Upper lobe of right lung (tissue), 1 donor: ENCODE data around the gene YOD1. TPM values are rescaled to one million over a fixed set of nuclear protein-coding genes. Genes with fewer than 3 reads are reported as not detected.

ENCODE experiments used
- ATAC-seq: fragments of 200-7000 bp; cut with Tn5 transposase; one replicate; pipeline ENCODE4 v1.9.1; 2020; ENCODE audit warnings: mild to moderate bottlenecking, moderate library complexity
- DNase-seq: peaks from one replicate; pipeline ENCODE4 v3.0.0-alpha.2; 2020
- H3K27ac ChIP-seq: fragments of 200-600 bp; one replicate; pipeline ENCODE4 v1.8.0; 2022
- H3K27me3 ChIP-seq: fragments of 200-600 bp; one replicate; pipeline ENCODE4 v1.8.0; 2022; ENCODE audit warnings: mild to moderate bottlenecking
- H3K36me3 ChIP-seq: fragments of 200-600 bp; one replicate; pipeline ENCODE4 v1.8.0; 2022
- H3K4me1 ChIP-seq: fragments of 200-600 bp; one replicate; pipeline ENCODE4 v1.8.0; 2022
- H3K4me3 ChIP-seq: fragments of 200-600 bp; one replicate; pipeline ENCODE4 v1.8.0; 2022; ENCODE audit warnings: mild to moderate bottlenecking
- H3K9me3 ChIP-seq: fragments of 200-600 bp; one replicate; pipeline ENCODE4 v1.8.0; 2022
- intact Hi-C: fragments of 100-400 bp; cut with DNase I; formaldehyde crosslinking; loops from one replicate; pipeline ENCODE4 v1.11.0; 2022
- total RNA-seq: library from RNA; stranded (reverse); fragmentation: NEBNext Ultra II Directional; extraction: Animal tissue kit (Norgen Biotek cat#: 25700); gene quantifications from one replicate; pipeline ENCODE4 v1.2.1, GENCODE V29; 2021
- TF ChIP-seq, protein P1 (sequence below): fragments of 200-600 bp; IDR thresholded peaks from one replicate; pipeline ENCODE4 v1.8.0; 2022; ENCODE audit warnings: antibody characterized with exemption
- donor health status: DM: no; HTN: yes; CAD: no; lungs with severe emphysema.

Gene YOD1
- total RNA-seq, 1 donor from 2014 or later, result 7.0 TPM

DNA sequence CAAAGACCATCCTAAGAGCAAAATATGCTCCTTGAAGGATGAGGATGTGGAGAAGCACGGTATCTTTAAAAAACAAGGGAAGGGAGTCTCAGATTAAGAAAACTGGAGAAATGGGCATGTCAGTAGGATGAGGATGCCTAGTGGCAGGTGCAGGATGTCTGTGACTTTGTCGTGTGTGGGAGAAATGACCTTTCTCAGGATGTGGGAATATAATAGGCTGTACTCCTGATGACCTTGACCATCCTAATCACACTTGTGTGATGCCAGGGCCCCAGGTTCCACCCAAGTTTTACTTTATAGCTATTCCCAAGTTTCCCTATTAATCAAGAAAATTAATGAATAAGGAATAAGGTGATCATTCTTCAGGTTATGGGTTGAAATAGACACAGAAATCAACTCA is 31.3 kb downstream of the YOD1 start:
- H3K4me3 ChIP-seq, result no peak overlapping the region
- no peaks in the 10 kb centered on the region for H3K27me3 ChIP-seq
- H3K27ac ChIP-seq, result peak overlapping the region; percentile 44
- DNase-seq (no peak), ATAC-seq (no peak)
- peaks cover 19% of the 10 kb centered on the region for H3K4me1 ChIP-seq
- H3K36me3 ChIP-seq, result no peaks in the 10 kb centered on the region
- no peaks in the 10 kb centered on the region for H3K9me3 ChIP-seq
- TF ChIP-seq, protein P1, sequence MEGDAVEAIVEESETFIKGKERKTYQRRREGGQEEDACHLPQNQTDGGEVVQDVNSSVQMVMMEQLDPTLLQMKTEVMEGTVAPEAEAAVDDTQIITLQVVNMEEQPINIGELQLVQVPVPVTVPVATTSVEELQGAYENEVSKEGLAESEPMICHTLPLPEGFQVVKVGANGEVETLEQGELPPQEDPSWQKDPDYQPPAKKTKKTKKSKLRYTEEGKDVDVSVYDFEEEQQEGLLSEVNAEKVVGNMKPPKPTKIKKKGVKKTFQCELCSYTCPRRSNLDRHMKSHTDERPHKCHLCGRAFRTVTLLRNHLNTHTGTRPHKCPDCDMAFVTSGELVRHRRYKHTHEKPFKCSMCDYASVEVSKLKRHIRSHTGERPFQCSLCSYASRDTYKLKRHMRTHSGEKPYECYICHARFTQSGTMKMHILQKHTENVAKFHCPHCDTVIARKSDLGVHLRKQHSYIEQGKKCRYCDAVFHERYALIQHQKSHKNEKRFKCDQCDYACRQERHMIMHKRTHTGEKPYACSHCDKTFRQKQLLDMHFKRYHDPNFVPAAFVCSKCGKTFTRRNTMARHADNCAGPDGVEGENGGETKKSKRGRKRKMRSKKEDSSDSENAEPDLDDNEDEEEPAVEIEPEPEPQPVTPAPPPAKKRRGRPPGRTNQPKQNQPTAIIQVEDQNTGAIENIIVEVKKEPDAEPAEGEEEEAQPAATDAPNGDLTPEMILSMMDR, result no peak
- intact Hi-C loops, result no loop called here

DNA sequence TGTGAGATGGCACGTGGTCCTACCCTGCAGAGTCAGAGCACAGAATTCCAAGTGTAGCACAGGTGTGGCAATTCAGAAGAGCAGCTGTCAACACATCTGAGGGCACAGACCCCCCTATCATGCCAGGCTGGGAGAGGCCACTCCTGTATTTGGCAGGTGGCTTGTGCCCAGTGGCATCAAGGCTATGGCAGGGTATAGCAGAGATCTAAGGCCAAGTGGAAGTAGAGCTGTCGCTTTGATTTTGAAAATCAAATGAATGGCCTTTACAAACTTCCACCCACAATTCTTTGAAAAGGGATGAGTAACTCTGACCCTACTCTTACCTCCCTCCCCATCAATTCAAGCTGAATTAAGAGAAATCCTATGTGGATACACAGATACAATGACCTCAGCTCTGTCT is 31.8 kb downstream of the YOD1 start:
- H3K9me3 ChIP-seq, result no peaks in the 10 kb centered on the region
- TF ChIP-seq, protein P1, result no peak
- no peaks in the 10 kb centered on the region for H3K27me3 ChIP-seq
- no peak overlapping the region for H3K4me3 ChIP-seq
- H3K4me1 ChIP-seq, result peaks cover 14% of the 10 kb centered on the region
- intact Hi-C loops, result no loop called here
- H3K36me3 ChIP-seq, result no peaks in the 10 kb centered on the region
- no peak overlapping the region for H3K27ac ChIP-seq
- DNase-seq, result no peak
- peak; percentile 1 for ATAC-seq

DNA sequence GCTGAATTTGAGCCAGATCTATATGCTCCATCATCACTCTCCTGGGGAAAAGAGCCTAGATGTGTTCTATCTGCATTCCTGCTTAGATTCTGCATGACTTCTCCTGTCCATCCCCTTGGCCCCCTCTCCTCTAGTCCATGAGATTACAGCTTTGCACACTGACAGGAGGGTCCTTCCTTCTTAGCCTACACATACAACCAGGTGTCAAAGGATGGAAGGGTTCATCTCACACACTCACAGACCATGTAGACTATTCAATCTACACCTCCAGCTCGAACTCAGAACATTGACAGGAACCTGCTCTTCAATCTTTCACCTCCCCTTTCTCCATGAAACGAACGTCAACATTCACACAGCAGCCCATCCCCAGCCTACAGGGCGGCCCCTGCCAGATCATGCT is 32.3 kb downstream of the YOD1 start:
- H3K4me3 ChIP-seq, result no peak overlapping the region
- H3K36me3 ChIP-seq, result no peaks in the 10 kb centered on the region
- TF ChIP-seq, protein P1, result no peak
- DNase-seq (no peak), ATAC-seq (no peak)
- no peaks in the 10 kb centered on the region for H3K27me3 ChIP-seq
- intact Hi-C loops, result no loop called here
- H3K27ac ChIP-seq, result no peak overlapping the region
- peaks cover 10% of the 10 kb centered on the region for H3K4me1 ChIP-seq
- H3K9me3 ChIP-seq, result no peaks in the 10 kb centered on the region

DNA sequence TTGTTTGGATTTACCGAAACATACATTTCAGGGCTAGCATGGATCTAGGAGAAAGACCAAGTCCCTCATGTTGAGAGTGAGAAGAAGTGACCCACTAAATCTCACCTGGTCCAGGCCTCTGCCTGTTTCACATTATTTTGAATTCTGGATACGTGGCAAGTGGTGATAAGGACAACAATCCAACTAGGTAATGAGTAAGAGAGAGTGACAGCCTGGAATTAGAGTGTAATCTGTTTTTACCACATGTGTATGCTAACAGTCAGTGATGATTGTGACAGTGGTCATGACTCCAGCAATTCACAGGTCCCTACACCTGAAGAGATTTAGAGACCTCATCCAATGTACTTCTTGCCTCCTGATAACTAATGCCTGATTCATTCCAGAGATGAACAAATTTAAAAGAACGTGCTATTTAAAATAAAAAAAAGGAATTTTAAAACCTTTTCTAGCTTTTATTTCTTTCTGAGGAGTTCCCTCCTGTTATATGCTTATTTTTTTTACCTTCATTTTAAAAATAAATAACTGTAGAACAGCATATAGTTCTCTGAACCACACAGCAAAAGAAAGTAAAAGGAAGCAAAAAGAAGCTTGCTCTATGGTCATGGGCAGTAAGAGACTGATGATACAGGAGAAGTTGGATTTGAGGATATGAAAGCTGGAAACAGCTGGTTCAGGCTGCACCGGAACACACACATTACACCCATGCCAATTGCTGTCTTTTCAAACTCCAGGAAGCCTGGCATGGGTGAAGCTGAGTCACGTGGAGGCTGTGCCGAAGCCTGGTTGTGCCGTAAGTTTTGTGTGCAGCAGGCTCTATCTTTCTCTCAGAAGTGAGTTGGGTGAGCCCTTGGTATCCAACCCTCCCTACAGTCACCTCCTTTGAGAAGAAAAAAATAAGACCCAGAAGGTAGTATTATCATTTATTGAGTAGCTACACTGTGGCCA is 33.1 kb downstream of the YOD1 start:
- DNase-seq (no peak), ATAC-seq (peak; percentile 71)
- H3K27ac ChIP-seq, result no peak overlapping the region

DNA sequence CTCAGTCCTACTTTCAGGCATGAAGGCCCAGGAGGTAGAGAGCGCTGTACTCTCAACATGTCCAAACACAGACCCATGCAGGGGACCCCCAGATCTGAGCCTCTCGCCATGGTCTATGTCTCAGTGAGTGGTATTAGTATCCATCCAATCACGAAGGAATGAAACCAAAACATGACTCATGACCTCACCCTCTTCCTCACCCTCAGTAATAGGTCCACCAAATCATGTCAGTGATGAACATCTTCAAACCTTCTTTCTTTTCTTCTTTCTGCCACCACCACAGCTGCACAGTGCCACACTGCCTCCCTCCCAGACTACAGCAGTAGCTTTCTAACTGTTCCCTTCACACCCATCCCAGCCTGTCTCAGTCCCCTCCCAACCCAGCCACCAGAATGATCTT is 35.2 kb downstream of the YOD1 start:
- Histone ChIP-seq H3K4me3 (no peak overlapping the region), H3K9me3 (no peaks in the 10 kb centered on the region), H3K4me1 (peaks cover 8% of the 10 kb centered on the region), H3K36me3 (no peaks in the 10 kb centered on the region), H3K27ac (no peak overlapping the region), H3K27me3 (no peaks in the 10 kb centered on the region)
- TF ChIP-seq, protein P1, result no peak
- no peak for ATAC-seq
- intact Hi-C loops, result no loop called here
- no peak for DNase-seq

More for the DNA sequence above, 33.1 kb downstream of the YOD1 start:
- Histone ChIP-seq H3K36me3 (no peaks in the 10 kb centered on the region), H3K4me1 (peaks cover 8% of the 10 kb centered on the region), H3K27me3 (no peaks in the 10 kb centered on the region), H3K9me3 (no peaks in the 10 kb centered on the region), H3K4me3 (no peak overlapping the region)
- TF ChIP-seq, protein P1, result no peak
- intact Hi-C loops, result no loop called here
